ENCODE results near the gene ATR. TPM values are rescaled to one million over a fixed set of nuclear protein-coding genes. Genes with fewer than 3 reads are reported as not detected.
"Not testable (repeated sequence)": the region's sequence is repeated elsewhere in the genome, so short reads cannot be mapped to it uniquely, and the experiment has no call there.

The ATR gene
- total and polyA plus RNA-seq, 10 of the 15 experiments (the other 5 are each of a cell fraction or from before 2014, with no cell fraction given) = 21.0 to 41.5 (median 30.1) TPM

DNA sequence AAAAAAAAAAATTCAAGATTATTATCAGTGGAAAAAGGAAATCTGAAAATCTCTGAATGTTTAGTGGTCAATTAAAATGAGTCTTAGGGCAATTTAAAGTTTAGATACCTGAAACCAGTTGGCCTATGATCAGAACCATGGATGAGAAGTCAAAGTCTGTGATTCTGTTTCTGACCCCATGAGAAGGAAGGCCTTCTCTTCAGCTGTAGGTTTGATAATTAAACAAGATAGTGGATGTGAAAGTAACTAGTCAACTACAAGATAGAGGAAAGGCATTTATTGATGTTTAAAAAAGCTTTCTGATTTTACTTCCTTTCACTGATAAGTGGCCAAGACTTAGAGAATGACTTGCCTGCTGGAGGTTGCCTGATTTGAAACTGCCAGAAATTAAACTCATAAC, 26.4 kb upstream of the ATR start:
- Histone ChIP-seq H3K9me3 (replicated peaks; ENCODE audit: control insufficient read depth, insufficient read depth, low read length) (no peaks in the 10 kb centered on the region), H3K36me3 (ENCODE audit: control insufficient read depth in 2 of 2, insufficient read depth in 2 of 2, low read length in 1 of 2) (no peaks in the 10 kb centered on the region), H3K4me3 (no peak overlapping the region), H3K27ac (ENCODE audit: control insufficient read depth, insufficient read depth) (no peak overlapping the region), H3K9ac (ENCODE audit: control insufficient read depth, insufficient read depth, low read length) (no peak overlapping the region), H3K27me3 (replicated peaks in 1 of 2; ENCODE audit: control insufficient read depth in 2 of 2, insufficient read depth in 2 of 2, low read length in 1 of 2) (no peaks in the 10 kb centered on the region), H3K4me2 (ENCODE audit: control insufficient read depth, insufficient read depth) (no peak overlapping the region), H3K79me2 (ENCODE audit: control insufficient read depth, insufficient read depth, low read length) (no peaks in the 10 kb centered on the region), H4K20me1 (ENCODE audit: control insufficient read depth, insufficient read depth) (no peaks in the 10 kb centered on the region), H3K4me1 (ENCODE audit: control insufficient read depth, insufficient read depth, low read length) (no peaks in the 10 kb centered on the region), H2AFZ (ENCODE audit: control insufficient read depth, low read depth, low read length) (no peak overlapping the region)
- intact Hi-C loops (cut with micrococcal nuclease; ENCODE audit: unreplicated experiment) (no loop called here), in situ Hi-C loops (cut with MboI) (no loop called here)
- ATAC-seq (peak; percentile 76), FAIRE-seq (no peak), DNase-seq (ENCODE audit: low read depth, low spot score) (no peak)
- POLR2A ChIA-PET = no interaction called here
- BruUV-seq (replicated peaks) = no TSS peak
- CTCF ChIA-PET = no interaction called here
- TF ChIP-seq TBL1XR1 (IDR thresholded peaks at IDR 0.05; ENCODE audit: low read depth, low read length) (no peak), MTA2 (IDR thresholded peaks at IDR 0.05; ENCODE audit: low read depth) (peak; percentile 41), SIX5 (IDR thresholded peaks at IDR 0.05; ENCODE audit: low read depth, low read length, severe bottlenecking) (no peak), TARDBP (IDR thresholded peaks at IDR 0.05; ENCODE audit: borderline replicate concordance) (no peak)
- SMC1A ChIA-PET (ENCODE audit: uncharacterized antibody, unreplicated experiment) = interaction anchor here (0.7 kb wide), 1 partner anchor 136 kb away, joined by 4 read pairs; no protein-coding TSS in a partner anchor
- RAD21 ChIA-PET (ENCODE audit: unreplicated experiment) = no interaction called here

DNA sequence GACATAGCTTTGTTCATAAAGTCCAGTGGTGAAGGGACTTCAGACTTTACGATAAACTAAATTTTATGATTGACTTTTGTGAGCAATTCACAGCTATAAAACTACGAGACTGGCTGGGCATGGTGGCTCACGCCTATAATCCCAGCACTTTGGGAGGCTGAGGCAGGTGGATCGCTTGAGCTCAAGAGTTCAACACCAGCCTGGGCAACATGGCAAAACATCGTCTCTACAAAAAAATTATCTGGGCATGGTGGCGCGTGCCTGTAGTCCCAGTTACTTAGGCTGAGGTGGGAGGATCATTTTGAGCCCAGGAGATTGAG, 24.8 kb upstream of the ATR start:
- RAD21 ChIA-PET (ENCODE audit: unreplicated experiment); POLR2A ChIA-PET; H3K9ac ChIP-seq (ENCODE audit: control insufficient read depth, insufficient read depth, low read length); intact Hi-C loops (cut with micrococcal nuclease; ENCODE audit: unreplicated experiment); DNase-seq (ENCODE audit: low read depth, low spot score); H3K36me3 ChIP-seq (ENCODE audit: control insufficient read depth in 2 of 2, insufficient read depth in 2 of 2, low read length in 1 of 2); ATAC-seq; H2AFZ ChIP-seq (ENCODE audit: control insufficient read depth, low read depth, low read length); H4K20me1 ChIP-seq (ENCODE audit: control insufficient read depth, insufficient read depth); CTCF ChIA-PET; H3K27ac ChIP-seq (ENCODE audit: control insufficient read depth, insufficient read depth); H3K27me3 ChIP-seq (replicated peaks in 1 of 2; ENCODE audit: control insufficient read depth in 2 of 2, insufficient read depth in 2 of 2, low read length in 1 of 2); BruUV-seq (replicated peaks); in situ Hi-C loops (cut with MboI); H3K4me2 ChIP-seq (ENCODE audit: control insufficient read depth, insufficient read depth); FAIRE-seq; H3K79me2 ChIP-seq (ENCODE audit: control insufficient read depth, insufficient read depth, low read length); H3K4me1 ChIP-seq (ENCODE audit: control insufficient read depth, insufficient read depth, low read length); H3K9me3 ChIP-seq (replicated peaks; ENCODE audit: control insufficient read depth, insufficient read depth, low read length); H3K4me3 ChIP-seq: not testable (repeated sequence)
- SMC1A ChIA-PET (ENCODE audit: uncharacterized antibody, unreplicated experiment) = interaction anchor here (0.9 kb wide), 1 partner anchor 11 kb away, joined by 3 read pairs; no protein-coding TSS in a partner anchor
- WGBS (ENCODE audit: insufficient coverage, insufficient replicate concordance, low lambda C conversion rate, missing lambda C conversion rate) = 72% methylated on average over 7 of the region's 7 CpGs
